Lung (tissue), 12 donors: ENCODE measurements around the gene ADGRA1. TPM values are rescaled to one million over a fixed set of nuclear protein-coding genes. Genes with fewer than 3 reads are reported as not detected.

Experiments
- ATAC-seq: fragments of 200-7000 bp; cut with Tn5 transposase; one replicate; pipeline ENCODE4 v1.9.1; 2020; ENCODE audit warnings: moderate number of reproducible peaks; ENCODE audit not compliant: insufficient read depth, low FRiP score
- DNase-seq, 3 donors: peaks; one replicate each; pipeline ENCODE4 v3.0.0-alpha.2; 2013 to 2017
- H3K27ac ChIP-seq, 2 donors: one replicate each; pipeline ENCODE4 v1.5.1; 2013; ENCODE audit warnings: mild to moderate bottlenecking in 2 of 2, moderate library complexity in 2 of 2, control low read depth in 1 of 2, inconsistent platforms in 1 of 2, low read depth in 1 of 2, low read length in 1 of 2
- H3K27me3 ChIP-seq, 3 donors: one replicate each; pipeline ENCODE4 v1.5.1; 2013; ENCODE audit warnings: low read length in 2 of 3; ENCODE audit not compliant: control insufficient read depth in 3 of 3, insufficient read depth in 3 of 3
- H3K36me3 ChIP-seq, 4 donors: one replicate each; pipeline ENCODE4 v1.5.1; 2013; ENCODE audit warnings: low read length in 4 of 4, mild to moderate bottlenecking in 1 of 4, moderate library complexity in 1 of 4; ENCODE audit not compliant: control insufficient read depth in 4 of 4, insufficient read depth in 4 of 4
- H3K4me1 ChIP-seq, 5 donors: one replicate each; pipeline ENCODE4 v1.5.1; 2013; ENCODE audit warnings: low read length in 5 of 5, mild to moderate bottlenecking in 2 of 5, moderate library complexity in 1 of 5; ENCODE audit not compliant: control insufficient read depth in 5 of 5, insufficient read depth in 5 of 5
- H3K4me3 ChIP-seq: one replicate; pipeline ENCODE4 v1.5.1; 2013; ENCODE audit warnings: mild to moderate bottlenecking, control low read depth, moderate library complexity
- H3K9ac ChIP-seq, 2 donors: one replicate each; pipeline ENCODE4 v1.5.1; 2013; ENCODE audit warnings: low read length in 2 of 2, control low read depth in 1 of 2; ENCODE audit not compliant: insufficient read depth in 1 of 2
- H3K9me3 ChIP-seq, 4 donors: one replicate each; pipeline ENCODE4 v1.5.1; 2013; ENCODE audit warnings: low read length in 3 of 4, mild to moderate bottlenecking in 1 of 4, moderate library complexity in 1 of 4; ENCODE audit not compliant: control insufficient read depth in 4 of 4, insufficient read depth in 3 of 4
- CTCF ChIP-seq: IDR thresholded peaks from 2 replicates; pipeline ENCODE4 v1.5.1; 2012; ENCODE audit warnings: mild to moderate bottlenecking; ENCODE audit errors: control extremely low read depth, extremely low read depth
- WGBS, 2 donors: extraction: QIAGEN DNeasy Blood & Tissue Kit; methylation state at CpG; one replicate each; pipeline ENCODE4 v1.1.7; 2013; 5-methylcytosine and 5-hydroxymethylcytosine counted together
- polyA plus RNA-seq, 2 donors: library from polyadenylated mRNA; stranded (reverse); fragments of 200-250 nt; gene quantifications; one replicate each; pipeline ENCODE4 v1.2.1, GENCODE V29; 2013
- total RNA-seq, 2 donors: library from RNA; depleted of rRNA in 1 of 2; stranded (reverse); fragments of >200 nt in 1 of 2; gene quantifications; one replicate each; pipeline ENCODE4 v1.2.1, GENCODE V29; 2014 to 2021
- donor health status: control.
- donor health status: control.
- donor health status: Bipolar disorder and iron deficiency.
- donor health status: healthy.
- donor health status: DM: yes; HTN: yes; CAD: no.

The ADGRA1 gene
- total and polyA plus RNA-seq, 4 donors, result 0.05 to 1.3 (median 0.20) TPM

- Histone ChIP-seq H3K27me3 (no peaks in the 10 kb centered on the region), H3K27ac (no peak overlapping the region), H3K36me3 (no peaks in the 10 kb centered on the region), H3K9me3 (peaks cover 0 to 9% (median 0%) of the 10 kb centered on the region in 4 donors), H3K4me1 (no peaks in the 10 kb centered on the region), H3K4me3 (no peak overlapping the region), H3K9ac (no peak overlapping the region)
- WGBS, 2 donors, result 62 to 83% methylated on average over 17 of the region's 17 CpGs
- DNase-seq (peak; percentile 41 to 53 (median 53)), ATAC-seq (no peak)
- TF ChIP-seq CTCF, result no peak
These were observed 28.3 kb downstream of the ADGRA1 start for GRCh38 chr10:133115976-133116375.

- Histone ChIP-seq H3K27me3 (peaks cover 0 to 3% (median 0%) of the 10 kb centered on the region in 3 donors), H3K4me1 (no peaks in the 10 kb centered on the region), H3K9me3 (peaks cover 0 to 9% (median 0%) of the 10 kb centered on the region in 4 donors), H3K36me3 (no peaks in the 10 kb centered on the region), H3K27ac (no peak overlapping the region), H3K9ac (no peak overlapping the region), H3K4me3 (no peak overlapping the region)
- 69 to 78% methylated on average over 14 of the region's 14 CpGs for WGBS, 2 donors
- no peak for TF ChIP-seq CTCF
- DNase-seq (no peak), ATAC-seq (no peak)
These were observed 28.7 kb downstream of the ADGRA1 start for GRCh38 chr10:133116455-133116854.

- no peaks in the 10 kb centered on the region for H3K4me1 ChIP-seq
- peaks cover 0 to 9% (median 0%) of the 10 kb centered on the region in 3 donors for H3K27me3 ChIP-seq
- H3K36me3 ChIP-seq, result no peaks in the 10 kb centered on the region
- H3K4me3 ChIP-seq, result no peak overlapping the region
- ATAC-seq (no peak), DNase-seq (no peak)
- peaks cover 0 to 9% (median 0%) of the 10 kb centered on the region in 4 donors for H3K9me3 ChIP-seq
- H3K9ac ChIP-seq, result no peak overlapping the region
- no peak overlapping the region for H3K27ac ChIP-seq
- TF ChIP-seq CTCF, result no peak
- WGBS, 2 donors, result 89 to 95% methylated on average over 21 of the region's 21 CpGs
These were observed 29.4 kb downstream of the ADGRA1 start for GRCh38 chr10:133117036-133117687.

- no peak for TF ChIP-seq CTCF
- DNase-seq (no peak), ATAC-seq (no peak)
- no peaks in the 10 kb centered on the region for H3K36me3 ChIP-seq
- no peaks in the 10 kb centered on the region for H3K4me1 ChIP-seq
- 68 to 83% methylated on average over 8 of the region's 8 CpGs for whole genome bisulfite sequencing, 2 donors
- peaks cover 0 to 9% (median 0%) of the 10 kb centered on the region in 4 donors for H3K9me3 ChIP-seq
- no peak overlapping the region for H3K9ac ChIP-seq
- H3K27me3 ChIP-seq, result peaks cover 0 to 9% (median 0%) of the 10 kb centered on the region in 3 donors
- no peak overlapping the region for H3K27ac ChIP-seq
- no peak overlapping the region for H3K4me3 ChIP-seq
These were observed 30.0 kb downstream of the ADGRA1 start for GRCh38 chr10:133117688-133118071.
